K562 (cell line): Measurements from ENCODE around the gene ARFGEF3. TPM values are rescaled to one million over a fixed set of nuclear protein-coding genes. Genes with fewer than 3 reads are reported as not detected.

Experiments used
- CUX1 ChIP-seq: fragments of 200-800 bp; sonication (Bioruptor generic); IDR thresholded peaks from 2 replicates; pipeline ENCODE4 v1.6.1; 2016; ENCODE audit warnings: missing genetic modification characterization, missing compliant biosample characterization
- SAP30 ChIP-seq: fragments of 200-600 bp; sonication (generic); IDR thresholded peaks from 2 replicates; pipeline ENCODE4 v1.6.1; 2012; ENCODE audit warnings: borderline replicate concordance, low read depth, mild to moderate bottlenecking, moderate library complexity, low read length, control low read depth, inconsistent platforms; ENCODE audit not compliant: insufficient read depth, poor library complexity, severe bottlenecking
- TAL1 ChIP-seq: fragments of 450-650 bp; IDR thresholded peaks from 2 replicates; pipeline ENCODE4 v1.6.1; 2016; ENCODE audit warnings: mild to moderate bottlenecking
- polyA plus RNA-seq, 8 experiments: library from polyadenylated mRNA; depleted of rRNA in 4 of 8; stranded (reverse) in 5 of 8; unstranded in 3 of 8; fragments of >200 nt; fragmentation: Nextera tagmentation in 2 of 8; fragmentation: Illumina TruSeq in 1 of 8; extraction: Ambion mirVana in 2 of 8; extraction: Trizol in 1 of 8; gene quantifications; 2 replicates each; pipeline versions ENCODE4 v1.2.1 to v1.2.3, GENCODE V29; 2011 to 2014; ENCODE audit warnings: inconsistent platforms in 1 of 8, missing spikeins in 1 of 8
- total RNA-seq, 7 experiments: library from RNA; depleted of rRNA in 6 of 7; stranded (reverse); fragments of >200 nt in 6 of 7; fragmentation: Illumina TruSeq in 2 of 7; extraction: Trizol in 2 of 7; gene quantifications; 2 replicates each; pipeline versions ENCODE4 v1.2.1 to v1.2.3, GENCODE V29; 2011 to 2021; ENCODE audit warnings: low replicate concordance in 1 of 7
- TF ChIP-seq, protein P1 (sequence below): fragments of 450-650 bp; formaldehyde crosslinking; conservative IDR thresholded peaks from 2 replicates; pipeline ENCODE4 v1.4.0; 2022; ENCODE audit warnings: mild to moderate bottlenecking, missing genetic modification characterization

The ARFGEF3 gene
- total and polyA plus RNA-seq, 9 of the 15 experiments (the other 6 are each of a cell fraction or from before 2014, with no cell fraction given): under 0.01 to 0.02 TPM; not detected in 7

DNA sequence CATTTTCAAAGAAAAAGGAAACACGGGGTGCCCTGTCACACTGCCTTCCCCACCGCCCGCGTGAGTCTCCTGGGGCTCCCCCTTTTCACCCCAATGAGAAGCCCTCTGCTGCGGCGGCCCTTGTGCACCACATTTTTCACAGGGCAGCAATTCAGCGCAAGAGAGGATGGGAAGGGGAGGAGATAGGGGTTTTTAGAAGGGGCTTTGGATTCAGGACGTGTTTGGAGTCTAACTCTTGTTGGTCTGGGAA is 726 bp upstream of the ARFGEF3 start (continued):
- no peak for TF ChIP-seq CUX1
- TF ChIP-seq, protein P1, sequence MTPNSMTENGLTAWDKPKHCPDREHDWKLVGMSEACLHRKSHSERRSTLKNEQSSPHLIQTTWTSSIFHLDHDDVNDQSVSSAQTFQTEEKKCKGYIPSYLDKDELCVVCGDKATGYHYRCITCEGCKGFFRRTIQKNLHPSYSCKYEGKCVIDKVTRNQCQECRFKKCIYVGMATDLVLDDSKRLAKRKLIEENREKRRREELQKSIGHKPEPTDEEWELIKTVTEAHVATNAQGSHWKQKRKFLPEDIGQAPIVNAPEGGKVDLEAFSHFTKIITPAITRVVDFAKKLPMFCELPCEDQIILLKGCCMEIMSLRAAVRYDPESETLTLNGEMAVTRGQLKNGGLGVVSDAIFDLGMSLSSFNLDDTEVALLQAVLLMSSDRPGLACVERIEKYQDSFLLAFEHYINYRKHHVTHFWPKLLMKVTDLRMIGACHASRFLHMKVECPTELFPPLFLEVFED: no peak
- TF ChIP-seq SAP30: no peak
- no peak for TF ChIP-seq TAL1
